ENCODE results near the gene KRTAP5-1.
A peak's percentile ranks its signal among the peaks of the same experiment; 100 is the strongest.

The KRTAP5-1 gene

GRCh38 chr11:1549338-1550330 is 35.4 kb downstream of the KRTAP5-1 start:
- TF ChIP-seq, protein P1, sequence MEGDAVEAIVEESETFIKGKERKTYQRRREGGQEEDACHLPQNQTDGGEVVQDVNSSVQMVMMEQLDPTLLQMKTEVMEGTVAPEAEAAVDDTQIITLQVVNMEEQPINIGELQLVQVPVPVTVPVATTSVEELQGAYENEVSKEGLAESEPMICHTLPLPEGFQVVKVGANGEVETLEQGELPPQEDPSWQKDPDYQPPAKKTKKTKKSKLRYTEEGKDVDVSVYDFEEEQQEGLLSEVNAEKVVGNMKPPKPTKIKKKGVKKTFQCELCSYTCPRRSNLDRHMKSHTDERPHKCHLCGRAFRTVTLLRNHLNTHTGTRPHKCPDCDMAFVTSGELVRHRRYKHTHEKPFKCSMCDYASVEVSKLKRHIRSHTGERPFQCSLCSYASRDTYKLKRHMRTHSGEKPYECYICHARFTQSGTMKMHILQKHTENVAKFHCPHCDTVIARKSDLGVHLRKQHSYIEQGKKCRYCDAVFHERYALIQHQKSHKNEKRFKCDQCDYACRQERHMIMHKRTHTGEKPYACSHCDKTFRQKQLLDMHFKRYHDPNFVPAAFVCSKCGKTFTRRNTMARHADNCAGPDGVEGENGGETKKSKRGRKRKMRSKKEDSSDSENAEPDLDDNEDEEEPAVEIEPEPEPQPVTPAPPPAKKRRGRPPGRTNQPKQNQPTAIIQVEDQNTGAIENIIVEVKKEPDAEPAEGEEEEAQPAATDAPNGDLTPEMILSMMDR (conservative IDR thresholded peaks at IDR 0.05; ENCODE audit: low read length), result no peak
- DNase-seq (ENCODE audit: low read depth), result no peak
- no peak overlapping the region for H3K4me3 ChIP-seq (ENCODE audit: low read length)

DNA sequence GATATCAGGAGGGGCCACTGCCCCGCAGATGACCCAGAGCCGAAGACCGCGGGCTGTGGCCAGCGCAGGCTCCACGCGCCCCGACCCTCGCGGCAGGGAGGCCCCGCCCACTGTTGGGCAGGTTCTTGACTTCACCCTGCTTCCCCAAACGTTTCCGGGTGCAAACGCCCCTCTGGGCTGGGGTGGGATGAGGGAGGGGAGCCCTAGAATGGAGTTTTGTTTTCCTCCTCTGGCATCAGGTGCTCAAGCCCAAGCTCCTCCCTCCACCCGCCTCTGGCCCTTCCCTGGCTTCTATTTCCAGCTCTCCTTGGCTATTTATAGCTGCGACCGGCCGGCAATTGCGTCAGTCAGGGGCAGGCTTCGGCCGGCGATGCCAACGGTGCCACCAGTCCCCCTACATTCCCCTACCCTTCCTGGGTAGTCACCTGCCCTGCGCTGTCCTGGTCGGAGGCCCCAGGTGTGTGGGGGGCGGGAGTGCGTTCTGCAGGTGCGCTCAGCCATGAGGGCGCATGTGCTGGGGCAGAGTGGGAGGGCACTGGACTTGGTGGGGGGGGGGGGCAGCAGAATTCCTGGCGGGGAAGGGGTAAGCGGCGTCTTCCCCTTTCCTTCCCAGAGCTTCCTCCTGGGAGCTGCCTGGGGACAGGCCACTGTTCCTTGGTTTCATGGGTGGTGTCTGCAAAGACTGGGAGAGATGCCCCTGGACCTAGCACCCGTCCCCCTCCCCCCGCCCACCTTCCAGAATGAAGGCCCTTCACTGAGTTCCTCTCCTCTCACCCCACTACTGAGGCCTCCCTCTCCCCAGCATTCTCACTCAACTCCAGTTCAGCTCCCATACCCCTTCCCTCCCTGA is 36.6 kb downstream of the KRTAP5-1 start:
- H3K4me3 ChIP-seq (ENCODE audit: low read length), result no peak overlapping the region; the same call in 1 of the 2 replicates
- TF ChIP-seq, protein P1 (conservative IDR thresholded peaks at IDR 0.05; ENCODE audit: low read length), result no peak
- DNase-seq (ENCODE audit: low read depth), result peak; percentile 40

- H3K4me3 ChIP-seq (ENCODE audit: low read length), result no peak overlapping the region
- no peak for DNase-seq (ENCODE audit: low read depth)
- TF ChIP-seq, protein P1 (conservative IDR thresholded peaks at IDR 0.05; ENCODE audit: low read length), result no peak
These were observed 37.5 kb downstream of the KRTAP5-1 start for GRCh38 chr11:1547467-1548098.

- no peak for DNase-seq (ENCODE audit: low read depth)
- no peak overlapping the region for H3K4me3 ChIP-seq (ENCODE audit: low read length)
- TF ChIP-seq, protein P1 (conservative IDR thresholded peaks at IDR 0.05; ENCODE audit: low read length), result peak; percentile 33
These were observed 38.3 kb downstream of the KRTAP5-1 start for GRCh38 chr11:1546536-1547466.

DNA sequence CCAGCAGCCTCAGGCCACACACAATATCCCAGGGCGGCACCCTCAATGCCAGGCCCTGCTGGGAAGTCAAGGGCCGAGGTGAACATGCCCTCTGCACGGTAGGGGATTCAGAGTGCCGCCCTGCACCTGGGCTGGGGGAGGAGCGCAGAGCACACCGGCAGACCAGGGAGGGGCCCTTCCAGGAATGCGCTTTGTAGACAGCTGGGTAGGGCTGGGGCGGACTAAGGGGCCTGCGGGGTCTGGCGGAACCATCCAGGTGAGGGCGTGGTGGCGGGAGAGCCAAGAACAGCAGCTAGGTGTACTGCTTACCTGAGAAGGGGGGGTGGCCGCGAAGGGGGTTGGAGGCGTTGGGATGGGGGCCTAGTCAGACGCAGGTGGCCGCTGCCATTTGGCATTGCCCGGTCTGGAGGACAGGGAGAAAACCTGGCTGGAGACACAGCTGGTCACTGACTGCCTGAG is 39.0 kb downstream of the KRTAP5-1 start:
- TF ChIP-seq, protein P1 (conservative IDR thresholded peaks at IDR 0.05; ENCODE audit: low read length), result no peak
- no peak overlapping the region for H3K4me3 ChIP-seq (ENCODE audit: low read length)
- no peak for DNase-seq (ENCODE audit: low read depth)

DNA sequence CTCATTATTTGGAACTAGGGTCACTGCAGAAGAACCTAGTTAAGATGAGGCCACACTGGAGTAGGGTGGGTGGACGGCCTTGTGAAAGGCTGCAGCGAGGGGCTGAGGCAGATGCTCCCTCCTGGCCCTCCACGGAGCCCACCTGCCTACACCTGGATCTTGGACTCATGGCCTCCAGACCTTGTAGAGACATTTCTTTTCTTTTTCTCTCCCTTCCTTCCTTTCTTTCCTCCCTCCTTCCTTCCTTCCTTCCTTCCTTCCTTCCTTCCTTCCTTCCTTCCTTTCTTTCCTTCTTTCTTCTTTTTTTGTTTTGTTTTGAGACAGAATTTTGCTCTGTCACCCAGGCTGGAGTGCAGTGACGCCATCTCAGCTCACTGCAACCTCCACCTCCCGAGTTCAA is 39.7 kb downstream of the KRTAP5-1 start:
- DNase-seq (ENCODE audit: low read depth), result no peak
- H3K4me3 ChIP-seq (ENCODE audit: low read length), result no peak overlapping the region
- TF ChIP-seq, protein P1 (conservative IDR thresholded peaks at IDR 0.05; ENCODE audit: low read length), result no peak
